ENCODE results near the gene TTBK1.

The TTBK1 gene

DNA sequence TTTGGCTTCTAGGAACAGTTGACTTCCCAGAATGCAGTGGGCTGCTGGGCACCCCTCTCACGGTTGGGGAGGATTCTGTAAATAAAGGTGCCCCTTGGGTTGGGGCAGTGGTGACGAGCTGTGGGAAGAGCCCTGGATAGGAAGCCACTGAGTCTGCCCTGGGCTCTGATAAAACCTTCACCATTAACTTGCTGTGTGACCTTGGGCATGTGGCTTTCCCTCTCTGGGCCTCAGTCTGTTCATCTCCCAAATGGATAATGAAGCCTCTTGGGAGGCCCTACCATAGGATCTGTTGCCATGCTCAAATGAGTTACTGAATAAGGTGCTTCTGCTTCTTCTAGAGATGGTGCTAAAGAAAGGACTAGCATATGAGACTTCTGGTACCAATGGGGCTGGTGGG, 61.6 kb downstream of the TTBK1 start:
- no peak for DNase-seq (ENCODE audit: low spot score)

- no peak for DNase-seq (ENCODE audit: low spot score)
Observed at GRCh38 chr6:43306086-43306485, 62.8 kb downstream of the TTBK1 start.

- DNase-seq (ENCODE audit: low spot score), result no peak
Observed at GRCh38 chr6:43307451-43308100, 64.3 kb downstream of the TTBK1 start.

DNA sequence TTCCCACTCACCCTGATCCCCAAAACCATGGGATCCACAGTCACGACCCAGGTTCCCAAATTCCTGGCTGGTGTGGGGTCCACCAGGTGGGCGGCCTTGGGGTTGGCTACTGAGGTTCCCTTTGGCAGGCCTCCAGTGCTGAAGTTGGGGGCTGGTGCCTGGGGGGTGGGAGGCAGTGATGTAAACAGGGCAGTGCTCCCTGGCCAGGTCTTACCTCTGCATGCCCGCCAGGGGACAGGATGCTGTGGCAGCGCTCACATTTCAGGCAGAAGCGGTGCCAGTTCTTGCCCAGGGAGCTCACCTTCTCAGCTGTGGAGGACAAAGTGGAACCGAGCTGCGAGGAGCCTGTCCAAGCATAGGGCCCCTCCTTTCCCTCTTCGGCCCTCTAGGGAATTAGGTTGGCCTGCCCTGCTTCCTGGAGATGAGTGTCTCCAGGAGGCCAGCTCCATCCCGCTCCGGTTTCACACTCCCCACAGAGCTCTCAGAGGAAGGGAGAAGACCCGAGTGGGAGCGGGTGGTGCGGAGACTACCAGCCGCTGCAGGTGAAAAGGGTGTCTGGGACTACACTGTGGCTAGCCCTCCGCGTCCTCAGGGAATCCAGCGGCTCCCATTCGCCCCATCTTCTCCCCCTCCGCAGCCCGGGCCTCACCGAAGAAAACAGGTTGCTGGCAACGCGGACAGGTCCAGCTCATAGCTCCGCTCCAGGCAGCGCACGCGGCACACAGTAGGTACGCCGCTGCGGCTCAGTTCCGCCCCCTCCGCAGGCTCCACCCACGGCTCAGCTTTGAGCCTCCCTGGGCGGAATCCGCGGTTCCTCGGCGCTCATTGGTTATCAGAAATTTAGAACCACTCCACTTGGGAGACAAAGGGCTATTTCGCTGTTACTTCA, 65.1 kb downstream of the TTBK1 start, which contains the start of gene CRIP3:
Gene CRIP3 (minus strand): TSS at position 726 of the 889 bp plus-strand sequence. CDS start 34 bp downstream, at position 692.
- DNase-seq (ENCODE audit: low spot score), result no peak

DNA sequence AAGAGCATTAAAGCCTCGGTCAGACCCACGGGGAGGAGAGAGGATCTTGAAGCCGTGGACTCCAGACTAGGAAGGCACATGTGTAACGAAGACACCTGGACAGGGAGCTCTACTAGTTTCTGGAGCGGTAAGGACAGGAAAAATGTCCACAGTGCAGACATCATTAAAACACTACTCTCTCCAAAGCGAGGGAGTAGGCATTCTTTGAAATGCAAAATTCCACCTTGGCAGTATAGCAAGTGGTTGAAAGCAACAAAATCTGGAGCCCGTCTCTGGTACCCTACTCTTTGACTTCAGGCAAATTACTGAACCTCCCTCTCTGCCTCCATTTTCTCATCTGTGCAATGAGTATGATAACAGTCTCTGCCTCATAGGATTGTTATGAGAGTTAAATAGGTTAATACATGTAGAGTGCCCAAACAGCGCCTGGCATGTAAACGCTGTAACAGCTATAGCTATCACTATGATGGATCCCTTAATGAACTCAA, 65.8 kb downstream of the TTBK1 start:
- no peak for DNase-seq (ENCODE audit: low spot score)

- no peak for DNase-seq (ENCODE audit: low spot score)
Observed at GRCh38 chr6:43310134-43310533, 66.9 kb downstream of the TTBK1 start.

DNA sequence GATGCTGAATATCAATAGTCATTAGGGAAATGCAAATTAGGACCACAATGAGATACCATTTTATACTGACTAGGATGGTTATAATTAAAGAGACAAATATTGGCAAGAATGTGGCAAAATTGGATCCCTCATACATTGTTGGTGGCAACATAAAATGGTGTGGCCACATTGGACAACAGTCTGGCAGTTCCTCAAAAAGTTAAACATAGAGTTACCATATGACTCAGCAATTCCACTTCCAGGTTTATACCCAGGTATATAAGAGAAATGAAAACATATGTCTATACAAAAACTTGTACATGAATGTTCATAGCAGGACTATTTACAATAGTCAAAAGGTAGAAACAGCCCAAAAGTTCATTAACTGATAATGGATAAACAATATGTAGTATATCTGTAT, 67.3 kb downstream of the TTBK1 start:
- DNase-seq (ENCODE audit: low spot score), result no peak

- DNase-seq (ENCODE audit: low spot score), result no peak
Observed at GRCh38 chr6:43311666-43312065, 68.4 kb downstream of the TTBK1 start.

- DNase-seq (ENCODE audit: low spot score), result no peak
Observed at GRCh38 chr6:43313813-43314212, 70.5 kb downstream of the TTBK1 start.

- no peak for DNase-seq (ENCODE audit: low spot score)
Observed at GRCh38 chr6:43318011-43318410, 74.7 kb downstream of the TTBK1 start.

DNA sequence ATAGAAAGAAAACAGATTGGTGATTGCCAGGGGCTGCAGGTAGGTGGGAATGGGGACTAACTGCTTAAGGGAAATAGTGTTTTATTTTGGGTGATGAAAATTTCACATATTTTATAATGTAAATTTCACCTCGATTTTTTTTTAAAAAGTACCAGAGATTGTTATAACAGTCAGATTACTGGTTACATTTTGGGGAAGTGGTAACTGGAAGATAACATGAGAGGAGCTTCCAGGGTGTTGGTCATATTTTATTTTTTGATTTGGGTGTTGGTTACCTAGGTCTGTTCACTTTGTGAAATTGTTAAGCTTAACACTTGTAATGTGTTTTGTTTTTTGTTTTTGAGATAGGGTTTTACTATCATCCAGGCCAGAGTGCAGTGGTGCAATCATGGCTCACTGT, 82.6 kb downstream of the TTBK1 start:
- DNase-seq (ENCODE audit: low spot score), result no peak

GRCh38 chr6:43328528-43328927, 85.2 kb downstream of the TTBK1 start:
- peak; percentile 81 for DNase-seq (ENCODE audit: low spot score)

DNA sequence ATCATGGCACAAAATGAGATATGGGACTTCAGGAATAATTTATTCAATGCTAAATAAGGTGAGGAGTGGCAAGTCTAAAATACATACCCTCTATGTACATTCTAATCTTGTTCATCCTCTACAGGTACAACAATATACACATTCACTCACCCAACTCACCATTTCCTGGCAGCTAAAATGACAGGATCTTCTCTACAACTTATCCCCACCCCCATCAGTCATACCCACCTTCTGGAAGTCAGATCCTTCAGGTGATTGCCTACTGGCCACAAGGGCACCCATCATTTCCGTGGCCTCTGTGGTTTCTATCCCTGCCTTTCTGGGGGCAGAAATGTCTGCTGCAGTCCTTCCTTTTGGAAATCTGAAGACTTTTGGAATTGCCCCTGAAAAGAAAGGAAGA, 88.2 kb downstream of the TTBK1 start:
- no peak for DNase-seq (ENCODE audit: low spot score)

DNA sequence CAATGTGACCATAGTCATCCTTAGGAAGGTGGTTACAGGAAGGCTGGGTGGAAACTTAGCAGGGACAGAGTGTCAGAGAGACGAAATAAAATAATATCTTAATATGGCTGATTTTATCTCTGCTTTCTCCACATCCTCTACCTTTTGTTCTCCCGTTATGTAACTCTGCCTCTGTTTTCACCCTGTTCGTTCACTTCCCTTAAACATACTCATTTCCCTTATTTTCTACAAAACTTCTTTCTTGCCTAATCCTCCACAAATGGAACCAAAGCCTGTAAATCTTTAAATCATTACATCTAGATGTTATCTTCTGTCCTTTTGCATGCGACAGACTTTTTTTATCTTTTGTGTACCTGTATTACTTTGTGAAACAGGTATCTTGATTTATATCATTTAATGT, 88.6 kb downstream of the TTBK1 start:
- no peak for DNase-seq (ENCODE audit: low spot score)

- peak; percentile 71 for DNase-seq (ENCODE audit: low spot score)
Observed at GRCh38 chr6:43334466-43335095, 91.3 kb downstream of the TTBK1 start.

- no peak for DNase-seq (ENCODE audit: low spot score)
Observed at GRCh38 chr6:43335469-43335868, 92.2 kb downstream of the TTBK1 start.

DNA sequence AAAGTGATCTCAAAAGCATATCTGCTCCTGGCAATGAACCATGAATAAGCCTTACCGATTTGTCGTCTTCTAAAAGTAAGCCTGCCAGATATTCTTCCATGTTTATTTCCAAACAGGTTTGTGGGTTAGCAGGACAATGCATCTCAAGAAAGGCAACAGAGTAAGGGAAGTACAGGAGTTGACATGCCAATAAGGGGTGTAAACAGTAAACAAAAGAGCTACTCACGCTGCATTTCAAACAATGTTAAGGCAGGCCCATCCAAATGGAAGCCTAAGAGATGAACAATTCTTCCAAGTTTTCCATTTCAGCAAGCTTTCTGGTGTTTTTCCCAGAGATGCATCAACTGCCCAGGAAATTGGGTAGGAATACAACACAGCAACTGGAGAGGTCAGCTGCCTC, 93.1 kb downstream of the TTBK1 start:
- DNase-seq (ENCODE audit: low spot score), result no peak
